Measurements from ENCODE around the gene MRPL36.

DNA sequence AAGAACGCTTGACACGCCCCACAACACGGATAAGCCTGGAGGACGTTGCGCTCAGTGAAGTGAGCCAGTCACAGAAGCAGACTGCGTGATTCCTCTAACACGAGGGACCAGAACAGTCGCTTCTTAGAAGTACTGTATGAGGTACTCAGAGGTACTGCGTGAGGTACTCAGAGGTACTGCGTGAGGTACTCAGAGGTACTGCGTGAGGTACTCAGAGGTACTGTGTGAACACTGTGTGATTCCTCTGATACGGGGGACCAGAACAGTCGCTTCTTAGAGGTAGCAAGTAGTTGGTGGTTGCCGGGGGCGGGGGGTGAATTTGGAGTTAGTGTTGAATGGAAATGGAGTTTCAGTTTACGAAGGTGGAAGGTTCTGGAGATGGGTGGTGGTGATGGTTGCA is 7.3 kb upstream of the MRPL36 start:
- TF ChIP-seq EZH2 (IDR thresholded peaks at IDR 0.05; ENCODE audit: low read length, unreplicated experiment) = no peak
- TF ChIP-seq, protein P1, sequence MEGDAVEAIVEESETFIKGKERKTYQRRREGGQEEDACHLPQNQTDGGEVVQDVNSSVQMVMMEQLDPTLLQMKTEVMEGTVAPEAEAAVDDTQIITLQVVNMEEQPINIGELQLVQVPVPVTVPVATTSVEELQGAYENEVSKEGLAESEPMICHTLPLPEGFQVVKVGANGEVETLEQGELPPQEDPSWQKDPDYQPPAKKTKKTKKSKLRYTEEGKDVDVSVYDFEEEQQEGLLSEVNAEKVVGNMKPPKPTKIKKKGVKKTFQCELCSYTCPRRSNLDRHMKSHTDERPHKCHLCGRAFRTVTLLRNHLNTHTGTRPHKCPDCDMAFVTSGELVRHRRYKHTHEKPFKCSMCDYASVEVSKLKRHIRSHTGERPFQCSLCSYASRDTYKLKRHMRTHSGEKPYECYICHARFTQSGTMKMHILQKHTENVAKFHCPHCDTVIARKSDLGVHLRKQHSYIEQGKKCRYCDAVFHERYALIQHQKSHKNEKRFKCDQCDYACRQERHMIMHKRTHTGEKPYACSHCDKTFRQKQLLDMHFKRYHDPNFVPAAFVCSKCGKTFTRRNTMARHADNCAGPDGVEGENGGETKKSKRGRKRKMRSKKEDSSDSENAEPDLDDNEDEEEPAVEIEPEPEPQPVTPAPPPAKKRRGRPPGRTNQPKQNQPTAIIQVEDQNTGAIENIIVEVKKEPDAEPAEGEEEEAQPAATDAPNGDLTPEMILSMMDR (conservative IDR thresholded peaks at IDR 0.05; ENCODE audit: low read depth, low read length) = no peak
- TF ChIP-seq EZH2phosphoT487 (IDR thresholded peaks at IDR 0.05; ENCODE audit: borderline replicate concordance, low read length) = no peak
